Measurements from ENCODE around the gene RAB3D. TPM values are rescaled to one million over a fixed set of nuclear protein-coding genes. Genes with fewer than 3 reads are reported as not detected.

Gene RAB3D
- total RNA-seq, 1 experiment from 2014 or later, result 28.9 TPM

GRCh38 chr19:11347546-11348039 is 8.1 kb upstream of the RAB3D start:
- ChIA-PET POLR2A (interaction anchor here (2.4 kb wide), 1 partner anchor 34 kb away, joined by 15 read pairs; no protein-coding TSS in a partner anchor), RAD21 (ENCODE audit: low non-redundant PET in 1 of 2, low total read pairs in 2 of 2, uncharacterized antibody in 2 of 2, unreplicated experiment in 2 of 2) (no interaction called here), CTCF (interaction anchor here (2.4 kb wide), 1 partner anchor 36 kb away, joined by 8 read pairs; the partner anchor contains the start of gene EPOR)
- Histone ChIP-seq H3K4me1 (ENCODE audit: control insufficient read depth in 1 of 2, insufficient read depth in 2 of 2, low read length in 2 of 2) (peaks cover 25 to 51% of the 10 kb centered on the region in 2 experiments), H2AFZ (ENCODE audit: low read depth, low read length, poor library complexity, severe bottlenecking) (no peak overlapping the region), H3K4me3 (replicated peaks in 1 of 2; ENCODE audit: low read depth in 1 of 2, low read length in 2 of 2) (no peak overlapping the region), H4K20me1 (ENCODE audit: insufficient read depth) (no peaks in the 10 kb centered on the region), H3K36me3 (ENCODE audit: control insufficient read depth in 1 of 2, insufficient read depth in 2 of 2, low read length in 2 of 2) (no peaks in the 10 kb centered on the region), H3K9me3 (ENCODE audit: control insufficient read depth in 1 of 2, insufficient read depth in 1 of 2, low read depth in 1 of 2, low read length in 2 of 2) (peaks cover 3 to 10% of the 10 kb centered on the region in 2 experiments; a peak in 2 of 4 replicates), H3K79me2 (ENCODE audit: insufficient read depth, low read length) (0 out of 2 replicates have a peak, but pooled peaks cover 9% of the 10 kb centered on the region), H3K27ac (ENCODE audit: low read depth, low read length) (peak overlapping the region; percentile 67; the same call in 1 of the 2 replicates), H3K4me2 (ENCODE audit: low read length) (peak overlapping the region; percentile 94), H3K9ac (ENCODE audit: low read length) (no peak overlapping the region), H3K27me3 (ENCODE audit: insufficient read depth, low read length) (no peaks in the 10 kb centered on the region), H3K9me2 (ENCODE audit: insufficient read depth) (no peaks in the 10 kb centered on the region)
- ATAC-seq (no peak), DNase-seq (ENCODE audit: low read depth, low spot score) (no peak)
- BruUV-seq (replicated peaks), result no TSS peak
- intact Hi-C loops (cut with micrococcal nuclease), result no loop called here
- TF ChIP-seq YY1 (IDR thresholded peaks at IDR 0.05; ENCODE audit: extremely low read depth, insufficient replicate concordance, low read depth, low read length), result no peak
- TF ChIP-seq ZFX (IDR thresholded peaks at IDR 0.05), result no peak
- no peak for TF ChIP-seq EZH2 (IDR thresholded peaks at IDR 0.05)
- no peak for TF ChIP-seq CEBPB (IDR thresholded peaks at IDR 0.05; ENCODE audit: low read depth)
- no peak for TF ChIP-seq SP1 (IDR thresholded peaks at IDR 0.05; ENCODE audit: low read depth)
- no peak for TF ChIP-seq POLR2AphosphoS5 (IDR thresholded peaks at IDR 0.05; ENCODE audit: low read depth, low read length)
- no peak for TF ChIP-seq JUND (IDR thresholded peaks at IDR 0.05)
- no peak for TF ChIP-seq ELF1 (IDR thresholded peaks at IDR 0.05; ENCODE audit: borderline replicate concordance, low read depth)
- TF ChIP-seq ZBTB33 (IDR thresholded peaks at IDR 0.05; ENCODE audit: extremely low read depth, insufficient replicate concordance, low read length), result no peak
- TF ChIP-seq TCF7L2 (IDR thresholded peaks at IDR 0.05; ENCODE audit: borderline replicate concordance, extremely low read depth, insufficient read depth, insufficient read length), result no peak
- no peak for TF ChIP-seq CTCF (IDR thresholded peaks at IDR 0.05 in 2 of 3, conservative IDR thresholded peaks at IDR 0.05 in 1 of 3; ENCODE audit: borderline replicate concordance in 1 of 3, insufficient read depth in 1 of 3, low read depth in 2 of 3, low read length in 2 of 3)
- no peak for TF ChIP-seq POLR2A (IDR thresholded peaks at IDR 0.05; ENCODE audit: borderline replicate concordance, extremely low read depth, insufficient read depth, insufficient read length)
- TF ChIP-seq ZNF274 (IDR thresholded peaks at IDR 0.05; ENCODE audit: low read depth, low read length), result no peak
- no peak for TF ChIP-seq FOSL1 (IDR thresholded peaks at IDR 0.05; ENCODE audit: low read depth)
- TF ChIP-seq EZH2phosphoT487 (IDR thresholded peaks at IDR 0.05; ENCODE audit: borderline replicate concordance), result no peak
- TF ChIP-seq MAX (IDR thresholded peaks at IDR 0.05), result no peak
- TF ChIP-seq CBX3 (IDR thresholded peaks at IDR 0.05; ENCODE audit: low read depth), result no peak
- TF ChIP-seq EGR1 (IDR thresholded peaks at IDR 0.05; ENCODE audit: low read depth), result no peak
- no peak for TF ChIP-seq SRF (IDR thresholded peaks at IDR 0.05; ENCODE audit: low read depth)
- TF ChIP-seq ATF3 (IDR thresholded peaks at IDR 0.05), result no peak

Data from HCT116 (cell line).